OCI-LY1 (cell line): Measurements from ENCODE around the gene CBX7.

Source experiments
- EZH2 ChIP-seq: fragments of 200-600 bp; sonication (generic), shearing (Covaris generic); IDR thresholded peaks from 2 replicates; pipeline ENCODE4 v1.8.0; 2017; ENCODE audit warnings: borderline replicate concordance, mixed run types, mild to moderate bottlenecking, antibody characterized with exemption, low read length, moderate library complexity, mixed read lengths
- TF ChIP-seq, protein P1 (sequence below): fragments of 200-600 bp; sonication (generic), shearing (Covaris generic); IDR thresholded peaks from 2 replicates; pipeline ENCODE4 v1.5.1; 2017; ENCODE audit warnings: mild to moderate bottlenecking, antibody characterized with exemption, low read length, moderate library complexity, mixed read lengths

DNA sequence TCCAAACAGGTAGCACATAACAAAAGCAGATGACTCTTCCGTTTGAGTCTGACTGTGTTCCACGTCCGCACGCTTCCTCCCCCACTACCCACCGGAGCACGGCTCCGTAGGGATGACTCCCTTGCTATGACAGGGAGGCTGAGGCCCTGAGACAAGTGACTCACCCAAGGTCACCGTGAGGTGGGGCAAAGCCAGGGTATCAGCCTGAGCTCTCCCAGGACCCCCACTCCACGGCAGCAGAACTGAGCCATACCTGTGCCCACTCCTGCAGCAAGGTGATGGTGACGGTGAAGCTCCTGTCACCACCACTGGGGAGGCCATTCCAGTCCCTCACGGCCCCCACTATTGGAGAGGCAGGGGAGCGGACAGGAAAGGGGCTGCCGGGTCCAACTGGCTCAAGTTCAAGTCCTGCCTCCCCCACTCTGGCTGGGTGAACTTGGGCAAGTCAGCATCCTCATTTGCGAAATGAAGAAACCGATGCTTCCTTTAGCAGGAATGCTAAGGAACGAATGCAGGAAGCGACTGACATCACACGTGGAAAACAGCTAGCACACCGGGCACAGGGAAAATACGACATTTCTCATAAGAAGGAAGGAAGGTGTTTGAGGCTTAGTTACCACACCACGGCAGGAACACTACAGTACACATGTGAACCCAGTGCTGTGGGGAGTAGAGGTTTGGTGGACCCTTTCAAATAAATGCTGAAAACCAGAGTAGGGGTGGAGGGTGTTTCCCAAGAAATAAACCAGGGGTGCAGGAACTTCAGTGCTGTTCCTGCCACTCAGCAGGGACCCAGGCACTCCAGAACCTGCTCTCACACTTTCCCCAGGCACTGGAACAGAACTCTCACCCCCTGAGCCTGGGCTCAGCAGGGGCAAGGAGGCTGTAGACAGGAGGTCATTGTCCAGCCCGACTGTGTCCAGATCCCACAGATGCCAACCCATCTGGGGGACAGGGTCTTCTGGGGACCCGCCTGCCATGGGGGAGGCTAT is 32.4 kb upstream of the CBX7 start:
- TF ChIP-seq, protein P1, sequence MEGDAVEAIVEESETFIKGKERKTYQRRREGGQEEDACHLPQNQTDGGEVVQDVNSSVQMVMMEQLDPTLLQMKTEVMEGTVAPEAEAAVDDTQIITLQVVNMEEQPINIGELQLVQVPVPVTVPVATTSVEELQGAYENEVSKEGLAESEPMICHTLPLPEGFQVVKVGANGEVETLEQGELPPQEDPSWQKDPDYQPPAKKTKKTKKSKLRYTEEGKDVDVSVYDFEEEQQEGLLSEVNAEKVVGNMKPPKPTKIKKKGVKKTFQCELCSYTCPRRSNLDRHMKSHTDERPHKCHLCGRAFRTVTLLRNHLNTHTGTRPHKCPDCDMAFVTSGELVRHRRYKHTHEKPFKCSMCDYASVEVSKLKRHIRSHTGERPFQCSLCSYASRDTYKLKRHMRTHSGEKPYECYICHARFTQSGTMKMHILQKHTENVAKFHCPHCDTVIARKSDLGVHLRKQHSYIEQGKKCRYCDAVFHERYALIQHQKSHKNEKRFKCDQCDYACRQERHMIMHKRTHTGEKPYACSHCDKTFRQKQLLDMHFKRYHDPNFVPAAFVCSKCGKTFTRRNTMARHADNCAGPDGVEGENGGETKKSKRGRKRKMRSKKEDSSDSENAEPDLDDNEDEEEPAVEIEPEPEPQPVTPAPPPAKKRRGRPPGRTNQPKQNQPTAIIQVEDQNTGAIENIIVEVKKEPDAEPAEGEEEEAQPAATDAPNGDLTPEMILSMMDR = no peak
- no peak for TF ChIP-seq EZH2
